Activated CD4-positive, alpha-beta T cell treated with anti-CD3 and anti-CD28 coated beads, Interleukin-2, amount 50 U/mL, for 1 hour (primary cell): ENCODE results near the gene TEAD1.

Experiments
- DNase-seq: peaks from one replicate; pipeline ENCODE4 v3.0.0-alpha.2; 2020

TEAD1 gene

DNA sequence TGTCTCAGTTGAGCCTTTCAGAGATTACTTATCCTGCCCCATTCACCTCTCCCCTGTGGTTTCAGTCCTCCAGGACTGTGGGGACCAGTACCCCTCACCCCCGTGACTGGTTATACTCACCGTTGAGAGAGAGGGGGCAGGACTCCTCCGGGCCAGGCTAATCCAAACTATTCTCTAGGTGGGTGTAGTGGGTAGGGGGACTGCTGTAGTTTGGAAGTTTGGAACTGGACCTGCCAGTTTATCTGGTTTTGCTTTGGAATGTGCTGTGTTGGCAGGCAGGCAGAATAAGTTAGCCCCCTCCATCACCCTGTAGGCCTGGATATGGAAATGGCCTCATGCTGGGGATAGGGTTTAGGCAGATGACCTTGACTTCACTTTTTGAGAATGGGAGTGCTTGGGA, 13.5 kb downstream of the TEAD1 start:
- no peak for DNase-seq

DNA sequence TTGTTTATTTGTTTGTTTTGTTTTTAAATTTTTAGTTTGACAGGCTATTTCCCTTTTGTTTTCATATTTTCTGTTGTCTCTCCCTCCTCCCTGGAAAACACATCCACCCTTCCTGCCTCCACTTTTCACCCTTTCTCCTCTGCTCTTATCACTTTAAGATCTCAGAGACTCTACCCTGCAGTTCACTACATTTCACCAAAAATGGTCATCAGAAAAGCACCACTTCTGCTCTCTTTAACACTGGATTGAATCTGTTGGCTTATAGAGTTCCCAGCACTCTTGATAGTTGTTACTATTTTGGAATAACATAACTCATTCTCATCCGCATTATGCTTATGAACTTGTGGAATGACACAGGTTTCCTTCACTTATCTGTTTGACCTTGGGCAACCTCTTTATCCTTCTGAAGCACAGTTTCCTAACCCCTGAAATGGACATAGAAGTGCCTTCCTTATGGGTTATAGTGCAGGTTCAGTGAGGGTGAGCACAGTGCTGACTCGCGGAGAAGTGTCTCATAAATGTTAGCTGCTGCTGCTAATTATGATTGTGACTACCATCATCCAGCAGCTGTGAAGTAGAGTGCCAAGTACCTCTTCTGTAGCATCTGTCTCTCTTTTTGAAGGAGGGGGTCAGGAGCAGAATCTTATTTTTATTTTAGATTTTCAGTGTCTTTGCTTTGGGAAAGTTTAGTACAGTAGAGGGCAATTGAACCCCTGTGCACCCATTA, 15.0 kb downstream of the TEAD1 start:
- DNase-seq: no peak

DNA sequence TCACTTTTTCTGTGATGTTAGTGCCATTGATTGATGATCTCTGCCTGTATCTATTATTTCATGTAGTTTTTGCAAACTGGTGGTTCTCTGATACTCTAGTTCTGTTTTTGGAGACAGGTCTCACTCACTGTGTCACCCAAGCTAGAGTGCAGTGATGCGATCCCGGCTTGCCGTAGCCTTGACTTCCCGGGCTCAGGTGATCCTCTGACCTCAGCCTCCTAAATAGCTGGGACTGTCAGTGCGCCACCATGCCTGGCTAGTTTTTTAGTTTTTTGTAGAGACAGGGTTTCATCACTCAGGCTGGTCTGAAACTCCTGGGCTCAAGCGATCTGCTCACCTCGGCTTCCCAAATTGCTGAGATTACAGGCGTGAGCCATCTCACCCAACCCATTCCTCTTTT, 16.4 kb downstream of the TEAD1 start:
- no peak for DNase-seq

DNA sequence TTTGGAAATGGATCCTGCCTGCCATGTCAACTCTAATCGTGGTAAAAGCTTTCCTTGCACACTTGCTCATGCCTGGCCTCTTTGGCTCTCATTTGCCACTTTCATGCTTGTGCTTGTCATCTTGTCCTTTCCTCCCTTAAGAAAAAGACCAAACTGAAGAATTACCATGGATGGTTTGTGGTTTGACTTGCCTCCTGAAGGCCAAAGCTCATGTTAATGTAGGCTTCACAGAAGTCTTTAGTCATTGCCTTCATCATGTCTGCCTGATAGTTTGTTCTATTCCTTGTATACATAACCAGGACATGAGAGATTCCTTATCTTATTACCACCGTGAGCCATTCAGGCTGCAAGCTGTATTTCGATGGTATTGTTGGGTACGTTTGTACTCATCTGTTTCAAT, 17.3 kb downstream of the TEAD1 start:
- DNase-seq: no peak

DNA sequence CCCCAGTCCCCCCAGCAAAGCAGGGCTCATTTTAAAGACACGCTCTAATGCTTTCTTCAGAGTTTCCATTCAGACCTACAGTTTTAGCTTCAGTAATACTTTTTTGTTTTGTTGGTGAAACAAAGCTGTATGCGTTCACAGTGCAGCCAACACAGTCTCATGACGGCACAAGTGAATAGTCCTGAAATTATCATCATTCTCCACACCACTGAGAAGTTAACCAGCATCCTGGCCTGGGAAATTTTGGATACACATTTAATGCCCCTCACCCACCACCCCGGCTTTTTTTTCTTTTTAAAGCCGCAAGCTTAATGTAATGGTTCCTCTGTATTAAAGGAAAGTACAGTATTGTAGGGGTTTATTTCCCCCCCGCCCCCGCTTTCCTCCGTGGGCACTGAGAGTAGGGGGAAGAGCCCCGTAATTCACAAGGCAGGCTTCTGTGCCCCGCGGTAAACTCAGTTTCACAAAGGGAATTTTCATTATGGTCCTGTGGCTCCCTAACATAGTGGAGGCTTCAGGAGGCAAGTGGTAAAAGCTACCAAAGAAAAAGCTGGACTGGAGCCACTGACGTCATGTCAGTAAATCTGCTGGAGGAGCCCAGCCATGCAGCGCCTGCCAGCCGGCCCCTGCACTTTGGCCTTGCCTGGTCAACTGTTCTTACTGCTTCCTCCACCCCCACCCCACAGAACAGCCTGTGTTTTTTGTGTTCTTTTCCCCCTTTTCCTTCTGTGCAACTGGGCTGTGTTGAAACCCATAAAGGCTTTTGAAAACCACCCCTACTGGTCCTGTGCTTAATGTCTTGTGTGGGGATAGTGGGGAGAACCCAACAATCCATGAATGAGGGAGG, 18.2 kb downstream of the TEAD1 start:
- no peak for DNase-seq

DNA sequence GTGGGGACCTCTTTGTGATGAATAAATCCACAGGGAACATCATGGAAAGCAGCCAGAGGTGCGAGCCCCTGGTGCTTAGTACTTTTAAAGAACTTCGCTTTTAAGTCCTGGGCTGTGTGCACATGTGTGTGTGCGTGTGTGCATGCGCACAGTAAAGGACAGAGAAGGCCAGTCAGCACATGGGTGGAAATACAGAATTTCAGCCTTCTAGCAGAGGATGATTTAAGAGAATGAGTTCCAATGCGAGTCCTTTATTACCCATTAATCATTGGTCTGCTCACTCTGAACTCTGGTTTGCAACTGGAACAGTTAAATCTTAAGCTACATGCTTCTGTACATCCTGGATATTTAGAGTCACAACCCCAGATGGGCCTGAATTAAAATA, 18.9 kb downstream of the TEAD1 start:
- DNase-seq: no peak

DNA sequence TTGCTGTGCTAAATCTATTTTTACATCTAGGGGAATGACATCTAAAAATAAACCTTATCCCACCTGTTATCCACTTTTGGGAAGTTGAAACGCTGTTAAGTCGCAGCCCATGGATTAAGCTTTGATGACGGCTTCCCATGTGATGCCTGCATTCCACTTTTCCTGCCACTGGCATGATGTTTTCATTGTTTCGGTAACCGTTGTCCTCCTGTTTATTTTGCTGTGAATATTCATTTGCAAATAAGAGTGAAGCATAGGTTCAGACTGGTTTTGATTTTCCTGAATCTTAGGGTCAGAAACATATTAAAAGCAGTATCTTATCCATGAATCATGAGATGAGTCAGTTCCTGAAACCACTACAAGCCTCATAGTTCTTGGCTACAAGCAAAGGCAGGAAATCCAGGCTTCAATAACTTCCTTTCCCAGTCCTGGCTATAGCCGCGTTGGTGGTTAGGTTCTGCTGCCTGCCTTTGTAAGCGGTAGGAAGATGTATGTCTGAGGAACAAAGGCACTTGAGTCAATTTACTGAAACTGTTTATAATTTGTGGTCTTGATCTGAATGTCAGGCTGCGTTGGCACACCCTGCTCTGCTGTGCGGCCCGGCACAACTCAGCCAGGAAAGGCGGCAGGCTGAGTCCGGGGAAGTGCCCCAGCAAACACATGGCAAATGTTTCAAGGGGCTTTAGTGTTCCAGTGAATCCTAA, 19.4 kb downstream of the TEAD1 start:
- DNase-seq: no peak

DNA sequence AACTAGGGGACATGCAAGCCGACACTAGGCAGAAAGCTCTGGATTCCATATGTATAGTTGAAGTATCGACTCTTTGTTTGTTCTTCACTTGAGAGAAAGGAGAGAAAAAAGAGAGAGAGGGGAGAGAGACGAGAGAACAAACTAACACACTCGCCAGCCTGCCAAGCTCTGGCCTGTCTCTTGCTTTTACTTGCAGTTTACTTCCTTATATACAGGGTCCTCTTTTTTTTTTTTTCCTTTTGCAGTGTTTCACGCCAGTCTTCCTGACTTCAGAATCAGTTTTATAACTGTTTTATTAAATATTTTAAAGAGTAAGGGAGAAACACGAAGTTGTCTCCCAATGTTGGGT, 19.9 kb downstream of the TEAD1 start:
- DNase-seq: no peak

DNA sequence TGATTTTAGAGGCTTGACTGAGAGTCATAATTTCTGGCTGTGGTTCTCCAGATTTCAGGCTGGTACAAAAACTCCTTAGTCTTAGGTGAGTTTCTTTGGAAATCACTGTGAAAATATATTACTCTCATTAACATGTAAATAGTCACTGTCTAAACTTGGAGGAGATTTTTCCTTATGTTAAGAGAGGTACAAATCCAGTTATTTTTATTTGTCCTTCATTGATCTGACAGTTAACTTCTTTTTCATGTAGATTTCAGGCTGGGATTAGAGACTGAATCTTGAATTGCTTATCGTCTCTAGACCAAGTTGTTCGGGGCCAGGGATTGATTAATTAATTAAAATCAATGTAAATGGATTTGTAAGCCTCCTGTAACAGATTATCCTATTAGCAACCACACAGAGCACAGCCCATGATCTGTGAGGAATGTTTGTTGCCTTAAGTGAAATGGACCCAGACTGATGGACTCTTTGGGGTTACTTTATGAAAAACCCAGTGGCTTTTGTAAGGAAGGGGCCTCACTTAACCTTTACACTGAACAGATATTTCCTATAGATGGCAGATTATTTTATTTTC, 21.1 kb downstream of the TEAD1 start:
- no peak for DNase-seq

DNA sequence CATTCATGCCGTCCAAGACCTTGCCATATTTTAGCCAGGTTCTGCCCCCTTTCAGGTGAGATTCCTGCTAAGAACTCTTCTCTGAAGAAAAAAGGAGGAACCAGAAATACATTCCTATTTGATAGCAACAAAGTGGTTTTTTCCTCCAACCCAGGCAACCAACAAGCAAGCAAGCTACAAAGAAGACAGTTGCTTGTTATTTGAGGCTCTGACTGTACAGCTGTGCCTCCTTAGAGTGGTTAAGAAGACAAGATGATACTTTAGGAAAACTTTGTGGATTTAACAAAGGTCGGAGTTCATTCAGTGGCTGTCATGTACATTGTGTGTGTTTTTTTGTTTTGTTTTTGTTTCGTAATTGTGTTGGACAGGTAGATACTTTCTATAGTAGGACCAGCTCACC, 21.7 kb downstream of the TEAD1 start:
- DNase-seq: no peak

DNA sequence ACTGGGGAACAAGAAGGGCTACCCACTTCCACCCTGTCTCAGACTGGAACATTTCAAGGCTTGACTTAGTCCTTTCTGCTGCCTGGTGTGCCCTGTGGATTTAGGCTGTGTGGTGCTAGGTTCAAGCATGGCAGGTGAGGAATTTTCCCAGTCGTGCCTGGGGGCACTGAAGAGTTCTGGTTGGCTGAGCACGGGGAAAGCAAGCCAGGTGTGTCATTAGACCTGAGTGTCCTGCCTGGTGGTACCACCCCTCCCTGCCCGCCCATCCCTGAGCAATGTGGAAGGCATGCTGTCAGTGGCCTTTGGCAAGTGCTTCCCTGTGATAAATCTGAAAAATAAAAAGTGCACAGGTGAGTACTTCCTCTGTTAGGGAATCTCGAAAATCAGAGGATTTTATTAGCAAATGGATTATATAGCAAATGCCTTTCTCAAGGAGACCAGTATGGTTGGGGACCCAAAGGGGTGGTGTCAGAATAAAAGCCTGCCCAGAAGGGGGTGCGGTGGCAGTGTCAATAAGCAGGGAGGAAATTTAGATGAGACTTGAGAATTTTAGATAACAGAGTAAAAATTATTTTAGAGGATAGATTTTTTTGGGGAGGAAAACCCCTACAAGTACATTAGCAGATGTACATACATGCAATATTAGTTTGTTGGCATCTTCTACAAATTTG, 22.8 kb downstream of the TEAD1 start:
- DNase-seq: no peak

DNA sequence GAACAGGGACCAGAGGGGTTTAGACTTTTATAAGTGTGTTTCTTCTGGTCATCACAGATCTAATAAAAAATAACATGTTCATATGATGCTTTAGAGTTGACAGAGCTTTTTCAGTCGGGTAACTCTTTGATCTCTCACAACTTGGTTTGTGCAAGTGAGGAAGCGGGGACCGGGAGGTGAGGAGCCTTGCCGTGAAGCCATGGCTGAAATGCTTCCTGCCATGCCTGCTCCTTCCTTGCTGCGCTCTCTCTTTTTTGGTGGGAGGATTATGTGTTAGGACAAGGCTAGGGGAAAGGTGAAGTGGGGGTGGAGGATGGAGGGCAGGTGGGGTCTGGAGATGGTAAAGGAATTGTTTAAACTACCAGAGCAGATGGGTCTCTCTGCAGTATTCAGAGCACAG, 23.8 kb downstream of the TEAD1 start:
- no peak for DNase-seq

DNA sequence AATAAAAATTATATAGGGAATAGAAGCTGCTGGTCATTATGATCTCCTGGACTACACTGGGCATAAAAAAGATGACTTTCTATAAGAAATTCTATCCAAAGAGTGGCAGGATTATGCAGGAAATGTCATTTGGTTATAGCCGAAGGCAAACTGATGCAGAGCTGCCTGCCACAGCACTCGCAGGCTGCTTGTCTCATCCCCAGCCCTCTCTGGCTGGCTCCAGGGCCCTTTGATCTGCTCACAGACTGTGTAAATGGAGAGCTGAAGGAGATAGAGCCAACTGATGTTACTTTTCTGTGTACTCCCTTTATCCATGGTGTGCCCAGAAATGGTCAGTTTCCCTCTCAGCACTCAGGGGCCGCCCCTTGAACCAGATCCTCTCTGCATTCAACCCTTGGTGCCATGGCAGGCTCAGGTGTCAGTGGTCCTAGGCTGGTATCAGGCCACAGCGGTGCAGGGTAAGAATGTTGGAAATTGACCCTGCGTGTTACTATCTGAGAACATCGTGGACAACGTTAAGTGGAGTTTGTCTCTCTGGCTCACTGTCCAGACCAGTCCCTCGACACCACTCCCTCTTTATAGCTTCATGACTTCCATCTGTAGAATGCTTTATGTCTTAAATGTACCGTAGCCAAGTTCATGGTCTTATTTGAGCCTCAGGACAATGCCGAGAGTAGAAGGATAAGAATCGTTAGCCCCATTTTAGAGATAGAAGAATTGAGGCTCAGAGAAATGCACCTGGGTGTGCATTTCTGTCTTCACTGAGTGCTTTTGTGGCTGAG, 27.8 kb downstream of the TEAD1 start:
- DNase-seq: no peak

DNA sequence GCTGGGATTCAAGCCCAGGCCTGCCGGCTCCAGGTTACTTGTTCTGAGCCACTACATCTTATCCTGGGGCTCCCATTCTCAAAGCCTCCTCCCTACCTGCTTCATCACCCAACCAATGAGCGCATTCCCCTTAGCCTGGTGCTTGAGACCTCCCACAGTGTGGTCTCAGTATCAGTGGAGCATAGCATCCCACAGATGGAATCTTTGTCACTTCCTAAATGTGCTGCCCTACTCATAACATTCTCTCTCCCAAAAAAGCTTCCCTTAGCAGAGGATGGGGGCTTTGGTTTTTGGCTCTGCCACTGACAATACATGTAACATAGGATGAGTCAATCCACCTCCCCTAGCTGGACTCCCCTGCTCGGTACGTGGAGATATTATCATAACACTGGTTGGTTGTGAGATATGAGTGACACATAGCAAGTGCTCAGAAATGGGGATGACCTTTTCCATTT, 28.8 kb downstream of the TEAD1 start:
- no peak for DNase-seq

DNA sequence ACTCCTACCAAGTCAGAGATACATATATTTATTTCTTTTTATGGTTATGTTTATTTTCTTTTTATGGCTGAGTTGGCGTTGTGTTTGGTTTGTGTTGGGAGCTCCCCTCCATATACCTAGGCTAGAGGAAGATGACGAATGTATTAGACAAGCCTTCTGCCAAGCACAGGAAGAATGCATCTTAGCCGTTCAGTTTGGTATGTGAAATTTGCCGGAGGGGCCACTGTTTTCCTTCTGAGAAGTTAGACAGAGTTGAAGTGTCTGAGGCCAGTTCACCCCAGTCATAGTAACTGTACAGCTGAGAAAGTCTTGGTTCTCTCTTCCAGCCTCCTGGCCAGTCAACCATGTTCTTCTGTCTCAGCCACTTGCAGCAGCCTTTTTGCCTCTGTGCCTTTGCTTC, 29.8 kb downstream of the TEAD1 start:
- DNase-seq: no peak

DNA sequence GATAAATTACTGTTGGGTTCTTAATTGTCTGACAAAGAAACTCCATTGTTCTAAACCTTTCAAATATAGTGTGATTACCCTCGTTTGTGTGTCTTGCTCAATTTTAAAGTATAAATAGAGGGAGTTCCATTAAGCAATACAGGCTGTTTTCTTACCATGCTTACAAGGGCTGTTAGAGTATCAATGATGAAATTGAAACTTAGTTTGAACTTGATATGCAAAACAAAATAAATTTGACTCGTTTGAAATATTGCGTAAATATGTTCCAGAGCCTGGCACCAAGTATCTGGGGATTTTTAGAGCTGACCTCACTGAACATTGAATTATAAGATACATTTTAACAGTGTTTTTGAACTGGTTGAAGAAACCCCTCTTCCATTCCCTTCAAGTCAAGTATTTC, 31.7 kb downstream of the TEAD1 start:
- DNase-seq: no peak

DNA sequence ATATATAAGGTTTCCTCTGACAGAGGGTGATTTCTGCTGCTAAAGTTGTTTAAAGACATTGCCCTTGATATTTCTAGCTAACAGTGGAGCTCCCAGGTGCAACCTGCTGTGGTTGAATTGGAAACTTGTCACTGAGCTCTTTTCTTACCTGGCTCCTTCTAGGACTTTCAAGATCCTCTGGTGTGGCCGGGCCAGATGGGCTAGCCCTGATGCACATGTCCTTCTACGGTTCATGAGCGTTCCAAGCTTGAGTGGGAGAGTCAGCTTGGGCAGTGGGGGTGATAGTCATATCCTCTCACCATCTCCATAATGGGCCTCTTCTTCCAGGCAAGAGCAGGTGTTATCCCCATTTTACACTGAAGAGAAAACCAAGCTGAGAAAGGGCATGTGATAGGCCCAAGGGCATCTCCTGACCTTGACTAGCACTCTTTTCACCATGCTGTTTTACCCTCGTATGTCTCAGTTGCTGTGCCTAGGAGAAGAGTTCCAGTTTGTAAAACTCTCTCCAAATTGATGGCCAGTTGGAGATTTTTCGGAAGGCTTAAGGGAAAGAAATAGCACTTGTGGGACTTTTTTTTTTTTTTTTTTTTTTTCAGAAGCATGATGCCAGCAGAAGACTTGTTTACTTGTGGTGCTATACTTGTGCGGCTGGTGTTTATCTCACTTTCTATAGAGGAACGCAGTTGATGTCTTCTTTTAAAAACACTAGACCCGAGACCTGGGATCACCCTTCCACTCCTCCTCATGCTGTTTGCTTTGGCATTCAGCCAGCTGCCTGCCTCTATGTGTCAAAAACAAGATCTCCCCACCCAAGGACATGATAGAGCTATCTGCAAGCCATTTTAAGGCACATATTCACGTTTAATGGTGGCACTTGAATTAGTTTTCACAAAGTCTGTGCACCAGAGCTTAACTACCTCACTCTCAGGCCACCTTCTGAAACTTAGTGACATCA, 32.6 kb downstream of the TEAD1 start:
- no peak for DNase-seq

DNA sequence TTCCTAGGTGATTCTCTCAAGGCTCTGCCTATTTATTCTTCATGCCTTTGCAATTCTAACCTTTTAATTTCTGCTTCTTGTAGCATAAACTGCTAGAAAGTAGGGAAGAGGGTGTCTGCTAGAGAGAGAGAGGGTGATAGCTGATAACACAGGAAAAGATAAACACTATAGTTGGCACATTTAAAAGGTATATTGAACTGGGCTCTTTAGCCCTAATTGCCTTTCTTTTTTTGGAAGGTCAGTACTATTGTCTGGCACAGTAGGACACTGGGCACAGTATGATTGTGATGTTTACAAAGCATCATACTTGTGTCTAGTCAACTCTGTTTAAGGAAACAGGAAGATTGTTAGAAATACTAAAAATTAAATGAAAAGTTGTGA, 33.3 kb downstream of the TEAD1 start:
- no peak for DNase-seq

DNA sequence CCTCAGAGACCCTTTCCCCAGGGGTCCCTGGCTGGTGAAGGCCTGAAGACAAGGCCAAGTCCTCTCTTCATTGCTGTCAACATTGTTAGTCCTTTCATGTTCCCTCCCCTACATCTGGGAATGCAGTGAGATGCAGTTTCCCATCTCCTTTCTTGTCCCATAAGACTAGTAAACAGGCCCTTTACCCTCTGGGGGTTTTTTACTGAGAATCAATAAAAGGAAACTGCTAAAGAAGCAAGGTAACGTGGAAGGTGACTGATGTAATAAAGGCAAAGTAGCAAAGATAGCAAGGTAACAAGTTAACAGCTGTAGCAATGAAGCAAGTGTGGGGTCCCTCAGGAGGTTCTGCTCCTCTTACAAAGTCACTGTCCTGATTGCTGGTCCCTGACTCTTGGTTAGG, 37.3 kb downstream of the TEAD1 start:
- no peak for DNase-seq

DNA sequence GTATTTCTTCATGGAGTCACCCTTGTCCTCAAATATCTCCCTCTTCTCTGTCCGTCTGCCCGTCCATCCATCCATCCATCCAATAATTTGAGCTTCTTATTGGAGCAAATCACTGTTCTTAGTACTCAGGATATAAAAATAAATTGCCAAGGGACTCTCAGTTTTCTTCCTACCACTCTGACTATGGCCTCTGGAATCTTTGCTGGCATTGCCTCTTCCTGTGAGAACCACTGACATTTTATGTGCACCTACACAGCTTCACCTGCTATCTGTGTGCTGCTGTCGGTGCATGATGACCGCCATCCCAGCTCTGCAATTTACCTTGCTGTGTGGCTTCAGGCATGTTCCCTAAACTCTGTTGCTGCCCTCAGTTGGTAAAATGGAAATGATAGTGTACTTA, 37.9 kb downstream of the TEAD1 start:
- no peak for DNase-seq

DNA sequence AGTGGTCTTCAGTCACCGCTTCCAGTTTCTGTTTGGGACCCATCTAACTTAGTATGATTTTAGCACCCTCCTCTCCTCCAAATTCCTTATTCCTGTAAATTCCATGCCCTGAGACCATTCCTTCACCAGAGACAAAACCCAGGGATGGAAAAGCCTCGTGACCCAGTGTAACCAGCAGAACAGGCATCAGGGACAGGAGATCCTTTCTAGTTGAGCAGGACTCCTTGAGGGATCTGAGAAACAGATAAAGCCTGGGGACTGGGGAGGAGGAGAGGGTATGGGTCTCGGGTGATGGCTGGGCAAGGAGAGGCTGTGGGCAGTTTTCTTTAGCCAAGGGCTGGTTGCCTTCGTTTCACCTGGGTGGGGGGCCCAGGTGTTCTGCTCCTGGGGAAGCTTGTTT, 40.9 kb downstream of the TEAD1 start:
- no peak for DNase-seq
